ENCODE data around the gene KEL.
"Not testable (repeated sequence)": the region's sequence is repeated elsewhere in the genome, so short reads cannot be mapped to it uniquely, and the experiment has no call there.

DNA sequence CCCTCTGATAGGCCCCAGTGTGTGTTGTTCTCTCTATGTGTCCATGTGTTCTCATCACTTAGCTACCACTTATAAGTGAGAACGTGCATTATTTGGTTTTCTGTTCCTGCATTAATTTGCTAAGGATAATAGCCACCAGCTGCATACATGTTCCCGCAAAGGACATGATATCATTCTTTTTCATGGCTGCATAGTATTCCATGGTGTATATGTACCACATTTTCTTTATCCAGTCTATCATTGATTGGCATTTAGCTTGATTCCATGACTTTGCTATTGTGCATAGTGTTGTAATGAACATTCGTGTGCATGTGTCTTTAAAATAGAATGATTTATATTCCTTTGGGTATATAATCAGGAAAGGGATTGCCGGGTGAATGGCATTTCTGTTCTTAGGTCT, 16.2 kb upstream of the KEL start:
- TF ChIP-seq, protein P1, sequence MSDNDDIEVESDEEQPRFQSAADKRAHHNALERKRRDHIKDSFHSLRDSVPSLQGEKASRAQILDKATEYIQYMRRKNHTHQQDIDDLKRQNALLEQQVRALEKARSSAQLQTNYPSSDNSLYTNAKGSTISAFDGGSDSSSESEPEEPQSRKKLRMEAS (IDR thresholded peaks at IDR 0.05) = not testable (repeated sequence)
- not testable (repeated sequence) for TF ChIP-seq POLR2A (IDR thresholded peaks at IDR 0.05; ENCODE audit: borderline replicate concordance, extremely low read depth, insufficient read depth, insufficient read length); SIN3A (IDR thresholded peaks at IDR 0.05; ENCODE audit: low read depth)
- TF ChIP-seq, protein P2, sequence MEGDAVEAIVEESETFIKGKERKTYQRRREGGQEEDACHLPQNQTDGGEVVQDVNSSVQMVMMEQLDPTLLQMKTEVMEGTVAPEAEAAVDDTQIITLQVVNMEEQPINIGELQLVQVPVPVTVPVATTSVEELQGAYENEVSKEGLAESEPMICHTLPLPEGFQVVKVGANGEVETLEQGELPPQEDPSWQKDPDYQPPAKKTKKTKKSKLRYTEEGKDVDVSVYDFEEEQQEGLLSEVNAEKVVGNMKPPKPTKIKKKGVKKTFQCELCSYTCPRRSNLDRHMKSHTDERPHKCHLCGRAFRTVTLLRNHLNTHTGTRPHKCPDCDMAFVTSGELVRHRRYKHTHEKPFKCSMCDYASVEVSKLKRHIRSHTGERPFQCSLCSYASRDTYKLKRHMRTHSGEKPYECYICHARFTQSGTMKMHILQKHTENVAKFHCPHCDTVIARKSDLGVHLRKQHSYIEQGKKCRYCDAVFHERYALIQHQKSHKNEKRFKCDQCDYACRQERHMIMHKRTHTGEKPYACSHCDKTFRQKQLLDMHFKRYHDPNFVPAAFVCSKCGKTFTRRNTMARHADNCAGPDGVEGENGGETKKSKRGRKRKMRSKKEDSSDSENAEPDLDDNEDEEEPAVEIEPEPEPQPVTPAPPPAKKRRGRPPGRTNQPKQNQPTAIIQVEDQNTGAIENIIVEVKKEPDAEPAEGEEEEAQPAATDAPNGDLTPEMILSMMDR (IDR thresholded peaks at IDR 0.05 in 2 of 3, conservative IDR thresholded peaks at IDR 0.05 in 1 of 3; ENCODE audit: borderline replicate concordance in 1 of 3, insufficient read depth in 1 of 3, low read depth in 2 of 3, low read length in 2 of 3) = not testable (repeated sequence)

Measured in HCT116 (cell line).